Mammary microvascular endothelial cell (primary cell): ENCODE data around the gene CD52. TPM values are rescaled to one million over a fixed set of nuclear protein-coding genes. Genes with fewer than 3 reads are reported as not detected.

Source experiments
- total RNA-seq: library from RNA; depleted of rRNA; stranded (reverse); fragments of >200 nt; gene quantifications from 2 replicates; pipeline ENCODE4 v1.2.3, GENCODE V29; 2015

The CD52 gene
- total RNA-seq = not detected in 2 replicates

GRCh38 chr1:26317612-26318337, at the start of gene CD52:
Gene CD52, plus strand, starts transcription at chr1:26317958. Its CDS starts 60 bp downstream, at chr1:26318018.

GRCh38 chr1:26279456-26280332, 38.1 kb upstream of the CD52 start, which contains the start of gene SH3BGRL3:
Gene SH3BGRL3, plus strand, starts transcription at chr1:26280086. Its CDS starts 70 bp downstream, at chr1:26280156.

GRCh38 chr1:26306290-26307229, 11.2 kb upstream of the CD52 start, which contains the start of gene UBXN11:
Gene UBXN11, minus strand, starts transcription at chr1:26306636. Its CDS starts 3,753 bp downstream, at chr1:26302883.

GRCh38 chr1:26353976-26354820, 36.4 kb downstream of the CD52 start, which contains the start of gene CRYBG2:
Gene CRYBG2, minus strand, starts transcription at chr1:26354130. Its CDS starts 7,473 bp downstream, at chr1:26346657.

Other genes with a start within 250 kb of the CD52 start
- gene PDIK1L, start 206.1 kb upstream of the CD52 start, total RNA-seq = 3.6 and 6.1 TPM in 2 replicates
- 3.7 and 4.7 TPM in 2 replicates for gene FAM110D, start 158.9 kb upstream of the CD52 start, total RNA-seq
- gene C1orf232, start 149.0 kb upstream of the CD52 start, total RNA-seq = not detected in 2 replicates
- gene ZNF593, start 148.1 kb upstream of the CD52 start, total RNA-seq = 41.5 and 57.4 TPM in 2 replicates
- gene ZNF593OS, start 146.1 kb upstream of the CD52 start, total RNA-seq = 0.33 TPM in 1 of 2 replicates, not detected in the other
- not detected in 2 replicates for gene CNKSR1, start 140.5 kb upstream of the CD52 start, total RNA-seq
- gene CATSPER4, start 127.4 kb upstream of the CD52 start, total RNA-seq = not detected in 2 replicates
- 9.5 and 13.4 TPM in 2 replicates for gene CEP85, start 83.8 kb upstream of the CD52 start, total RNA-seq
- 232 and 233 TPM in 2 replicates for gene SH3BGRL3, start 37.9 kb upstream of the CD52 start, total RNA-seq
- 1.9 TPM in 2 replicates for gene UBXN11, start 11.3 kb upstream of the CD52 start, total RNA-seq
- not detected in 2 replicates for gene CRYBG2, start 36.2 kb downstream of the CD52 start, total RNA-seq
- gene ZNF683, start 54.8 kb downstream of the CD52 start, total RNA-seq = not detected in 2 replicates
- not detected in 2 replicates for gene LIN28A, start 92.9 kb downstream of the CD52 start, total RNA-seq
- 53.6 and 59.0 TPM in 2 replicates for gene DHDDS, start 114.4 kb downstream of the CD52 start, total RNA-seq
- 462 and 532 TPM in 2 replicates for gene HMGN2, start 154.5 kb downstream of the CD52 start, total RNA-seq
- gene RPS6KA1, start 211.8 kb downstream of the CD52 start, total RNA-seq = 19.1 and 21.0 TPM in 2 replicates